ENCODE results near the gene FDPS. TPM values are rescaled to one million over a fixed set of nuclear protein-coding genes. Genes with fewer than 3 reads are reported as not detected.

Gene FDPS
- 158 to 185 TPM (median 166 TPM) in 5 replicates for total RNA-seq (2022; extraction: Qiagen RNA extraction; ENCODE audit: low read depth)

DNA sequence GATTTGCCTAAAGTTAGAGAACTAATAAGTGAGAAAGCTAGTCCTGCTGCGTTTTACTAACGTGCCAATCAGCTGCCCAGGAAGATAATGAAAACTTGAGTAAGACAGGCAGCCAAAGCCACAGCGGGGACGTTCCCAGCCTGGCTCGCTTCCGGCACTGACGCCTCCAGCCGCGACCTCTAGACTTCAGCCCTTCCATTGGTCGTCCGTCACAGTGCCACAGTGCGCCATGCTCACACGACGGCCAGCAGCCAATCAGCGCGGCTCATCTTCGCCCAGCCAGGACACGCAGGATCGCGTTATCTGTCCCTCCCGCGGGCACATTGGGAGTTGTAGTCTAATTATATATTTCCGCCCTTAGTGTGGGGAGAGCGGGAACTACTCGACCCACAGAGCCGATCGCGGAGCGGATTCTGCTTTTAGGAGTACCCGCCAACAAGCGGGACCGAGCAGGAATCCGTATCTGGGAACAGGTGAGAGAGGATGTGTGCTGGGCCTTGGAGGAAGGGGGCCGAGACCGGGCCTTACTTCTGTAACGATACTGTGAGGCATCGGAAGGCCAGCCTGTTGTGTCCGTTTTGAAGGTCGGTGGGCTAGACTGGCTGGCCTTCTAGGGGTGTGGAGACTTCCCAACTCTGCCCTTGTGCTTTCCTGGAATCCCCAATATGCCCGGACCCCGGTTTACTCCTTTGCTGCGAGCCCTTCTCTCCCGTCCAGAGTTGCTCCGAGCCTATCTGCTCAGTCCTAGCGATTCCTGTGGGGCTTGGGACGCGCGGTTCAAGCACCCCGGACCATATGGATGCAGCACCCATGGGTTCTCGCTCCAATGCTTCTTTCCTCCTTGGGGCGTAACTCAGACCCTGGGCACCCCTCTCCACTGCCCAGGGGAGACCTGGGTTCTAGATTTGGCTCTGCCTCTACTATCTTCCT lies at the start of gene FDPS:
TSS of gene FDPS (plus strand) at position 374 of the 930 bp plus-strand sequence. CDS start 924 bp downstream, outside the sequence.

DNA sequence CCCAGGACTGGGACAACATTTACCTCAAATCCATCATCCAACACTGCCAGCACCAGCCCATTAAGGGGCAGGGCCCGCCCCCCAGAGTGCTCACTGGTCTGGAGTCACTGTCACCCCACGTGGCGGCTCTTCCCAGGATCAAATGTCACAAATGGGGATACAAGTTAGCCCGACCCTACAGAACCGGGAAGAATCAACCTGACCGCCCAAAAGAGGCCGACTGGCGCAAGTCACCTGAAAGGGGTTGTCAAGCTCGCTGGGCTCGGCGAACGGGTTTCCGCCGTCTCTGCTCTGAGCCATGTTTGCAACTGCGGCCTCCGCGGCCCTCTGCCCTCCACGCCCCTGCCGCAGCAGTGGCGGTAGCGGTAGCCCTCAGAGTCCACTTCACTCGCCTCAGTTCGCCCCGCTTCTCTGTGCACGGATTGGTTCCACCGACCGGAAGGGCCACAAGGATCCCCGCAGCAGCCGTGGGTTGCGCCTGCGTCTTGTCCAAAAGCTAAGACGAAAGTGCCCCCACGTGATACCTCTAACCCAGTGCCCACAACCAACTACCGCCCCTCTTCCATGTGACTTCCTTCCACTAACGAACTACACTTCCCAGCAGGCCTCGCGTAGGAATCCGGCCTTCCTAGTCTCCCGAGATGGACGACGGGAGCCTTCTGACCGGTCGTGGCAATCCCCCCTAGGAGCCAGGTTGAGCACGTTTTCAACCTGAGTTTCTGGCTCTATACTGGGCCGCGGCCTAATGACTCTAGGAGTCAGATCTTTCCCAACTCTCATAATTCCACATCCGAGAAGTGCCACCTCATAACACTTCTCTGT lies 46.6 kb upstream of the FDPS start, which contains the start of gene SCAMP3:
TSS of gene SCAMP3 (minus strand) at position 509 of the 822 bp plus-strand sequence. CDS start at position 300, 209 bp downstream.

GRCh38 chr1:155273343-155274245 lies 35.1 kb upstream of the FDPS start, which contains the start of gene CLK2:
Gene CLK2 (minus strand): TSS chr1:155273504. CDS start chr1:155270977, 2,527 bp downstream.

GRCh38 chr1:155277070-155277901 lies 31.4 kb upstream of the FDPS start, which contains the start of gene HCN3:
Gene HCN3 (plus strand): TSS chr1:155277463. CDS start chr1:155277591, 128 bp downstream.

DNA sequence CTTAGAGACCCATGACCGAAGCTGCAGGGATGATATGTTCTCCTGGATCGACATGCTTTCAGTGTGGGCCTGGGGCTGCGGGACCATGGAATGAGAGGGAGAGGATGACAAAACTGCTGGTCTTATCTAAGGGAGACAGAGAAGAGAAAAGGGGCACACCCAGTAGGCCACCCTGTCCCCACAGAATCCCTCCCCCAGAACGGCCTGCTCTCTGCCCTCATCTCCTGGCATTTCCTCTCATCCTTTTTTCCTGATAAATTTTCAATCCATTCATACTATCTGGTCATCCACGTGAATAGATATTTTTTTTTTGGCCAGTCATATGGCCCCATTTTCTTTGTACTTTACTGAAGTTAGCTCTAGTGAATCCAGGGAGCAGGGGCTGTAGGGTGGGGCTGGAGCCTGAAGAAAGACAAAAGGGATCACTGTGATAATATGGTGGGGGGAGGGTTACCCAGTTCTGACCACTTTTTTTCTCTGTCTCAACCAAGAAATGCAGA lies 7.3 kb upstream of the FDPS start, which contains the start of gene PKLR:
TSS of gene PKLR (minus strand) at position 97 of the 500 bp plus-strand sequence. CDS start at position 54, 43 bp downstream.

GRCh38 chr1:155320661-155321617 lies 12.3 kb downstream of the FDPS start, which contains the start of gene RUSC1:
Gene RUSC1 (plus strand): TSS chr1:155320894. CDS start chr1:155321774, 880 bp downstream.

Other genes starting within 250 kb of the FDPS start
- gene EFNA4, start 245.1 kb upstream of the FDPS start, total RNA-seq (2022; extraction: Qiagen RNA extraction; ENCODE audit: low read depth) = 7.2 to 9.3 TPM (median 7.9 TPM) in 5 replicates
- 3.0 to 5.4 TPM (median 3.9 TPM) in 5 replicates for gene EFNA3, start 230.0 kb upstream of the FDPS start, total RNA-seq (2022; extraction: Qiagen RNA extraction; ENCODE audit: low read depth)
- gene EFNA1, start 181.0 kb upstream of the FDPS start, total RNA-seq (2022; extraction: Qiagen RNA extraction; ENCODE audit: low read depth) = 34.4 to 48.7 TPM (median 37.8 TPM) in 5 replicates
- 33.6 to 37.6 TPM (median 35.3 TPM) in 5 replicates for gene SLC50A1, start 173.0 kb upstream of the FDPS start, total RNA-seq (2022; extraction: Qiagen RNA extraction; ENCODE audit: low read depth)
- 64.1 to 107 TPM (median 94.9 TPM) in 5 replicates for gene DPM3, start 168.3 kb upstream of the FDPS start, total RNA-seq (2022; extraction: Qiagen RNA extraction; ENCODE audit: low read depth)
- 193 to 252 TPM (median 242 TPM) in 5 replicates for gene KRTCAP2, start 135.6 kb upstream of the FDPS start, total RNA-seq (2022; extraction: Qiagen RNA extraction; ENCODE audit: low read depth)
- gene TRIM46, start 135.0 kb upstream of the FDPS start, total RNA-seq (2022; extraction: Qiagen RNA extraction; ENCODE audit: low read depth) = 1.1 to 2.2 TPM (median 1.4 TPM) in 5 replicates
- gene THBS3, start 101.0 kb upstream of the FDPS start, total RNA-seq (2022; extraction: Qiagen RNA extraction; ENCODE audit: low read depth) = 5.5 to 10.3 TPM (median 7.8 TPM) in 5 replicates
- 61.2 to 76.7 TPM (median 74.1 TPM) in 5 replicates for gene MTX1, start 100.2 kb upstream of the FDPS start, total RNA-seq (2022; extraction: Qiagen RNA extraction; ENCODE audit: low read depth)
- gene ENTREP3, start 53.4 kb upstream of the FDPS start, total RNA-seq (2022; extraction: Qiagen RNA extraction; ENCODE audit: low read depth) = 27.2 to 41.6 TPM (median 36.2 TPM) in 5 replicates
- gene SCAMP3, start 46.5 kb upstream of the FDPS start, total RNA-seq (2022; extraction: Qiagen RNA extraction; ENCODE audit: low read depth) = 95.7 to 138 TPM (median 124 TPM) in 5 replicates
- 20.3 to 28.2 TPM (median 22.9 TPM) in 5 replicates for gene CLK2, start 35.4 kb upstream of the FDPS start, total RNA-seq (2022; extraction: Qiagen RNA extraction; ENCODE audit: low read depth)
- gene HCN3, start 31.4 kb upstream of the FDPS start, total RNA-seq (2022; extraction: Qiagen RNA extraction; ENCODE audit: low read depth) = 2.6 to 6.2 TPM (median 4.4 TPM) in 5 replicates
- gene PKLR, start 7.4 kb upstream of the FDPS start, total RNA-seq (2022; extraction: Qiagen RNA extraction; ENCODE audit: low read depth) = 0.03 TPM in 1 of 5 replicates, not detected in the others
- gene RUSC1, start 12.0 kb downstream of the FDPS start, total RNA-seq (2022; extraction: Qiagen RNA extraction; ENCODE audit: low read depth) = 36.2 to 57.5 TPM (median 48.6 TPM) in 5 replicates